ENCODE measurements around the gene GPC6.

Gene GPC6

DNA sequence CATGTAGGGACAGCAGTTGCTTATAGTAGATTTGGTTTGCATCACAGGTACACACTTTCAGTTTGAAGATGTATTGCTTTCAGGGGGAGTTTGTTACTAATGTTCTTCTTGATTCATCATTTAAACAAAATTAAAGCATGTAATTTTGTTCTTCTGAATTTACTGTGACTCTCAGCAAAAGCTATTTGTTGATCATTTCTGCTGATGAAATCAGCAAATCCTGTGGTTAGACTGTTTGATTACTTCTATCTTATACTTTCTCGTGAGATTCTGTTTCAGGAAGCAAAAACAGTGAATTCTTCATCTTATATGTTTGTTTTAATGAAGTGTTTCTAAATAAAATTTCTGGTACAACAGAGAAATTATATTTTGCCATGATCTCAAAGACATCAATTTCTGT lies 497.6 kb downstream of the GPC6 start:
- DNase-seq (ENCODE audit: low read depth) = no peak
- TF ChIP-seq, protein P1, sequence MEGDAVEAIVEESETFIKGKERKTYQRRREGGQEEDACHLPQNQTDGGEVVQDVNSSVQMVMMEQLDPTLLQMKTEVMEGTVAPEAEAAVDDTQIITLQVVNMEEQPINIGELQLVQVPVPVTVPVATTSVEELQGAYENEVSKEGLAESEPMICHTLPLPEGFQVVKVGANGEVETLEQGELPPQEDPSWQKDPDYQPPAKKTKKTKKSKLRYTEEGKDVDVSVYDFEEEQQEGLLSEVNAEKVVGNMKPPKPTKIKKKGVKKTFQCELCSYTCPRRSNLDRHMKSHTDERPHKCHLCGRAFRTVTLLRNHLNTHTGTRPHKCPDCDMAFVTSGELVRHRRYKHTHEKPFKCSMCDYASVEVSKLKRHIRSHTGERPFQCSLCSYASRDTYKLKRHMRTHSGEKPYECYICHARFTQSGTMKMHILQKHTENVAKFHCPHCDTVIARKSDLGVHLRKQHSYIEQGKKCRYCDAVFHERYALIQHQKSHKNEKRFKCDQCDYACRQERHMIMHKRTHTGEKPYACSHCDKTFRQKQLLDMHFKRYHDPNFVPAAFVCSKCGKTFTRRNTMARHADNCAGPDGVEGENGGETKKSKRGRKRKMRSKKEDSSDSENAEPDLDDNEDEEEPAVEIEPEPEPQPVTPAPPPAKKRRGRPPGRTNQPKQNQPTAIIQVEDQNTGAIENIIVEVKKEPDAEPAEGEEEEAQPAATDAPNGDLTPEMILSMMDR (conservative IDR thresholded peaks at IDR 0.05; ENCODE audit: low read depth, low read length) = no peak
- H3K4me3 ChIP-seq (ENCODE audit: low read depth, low read length) = no peak overlapping the region

DNA sequence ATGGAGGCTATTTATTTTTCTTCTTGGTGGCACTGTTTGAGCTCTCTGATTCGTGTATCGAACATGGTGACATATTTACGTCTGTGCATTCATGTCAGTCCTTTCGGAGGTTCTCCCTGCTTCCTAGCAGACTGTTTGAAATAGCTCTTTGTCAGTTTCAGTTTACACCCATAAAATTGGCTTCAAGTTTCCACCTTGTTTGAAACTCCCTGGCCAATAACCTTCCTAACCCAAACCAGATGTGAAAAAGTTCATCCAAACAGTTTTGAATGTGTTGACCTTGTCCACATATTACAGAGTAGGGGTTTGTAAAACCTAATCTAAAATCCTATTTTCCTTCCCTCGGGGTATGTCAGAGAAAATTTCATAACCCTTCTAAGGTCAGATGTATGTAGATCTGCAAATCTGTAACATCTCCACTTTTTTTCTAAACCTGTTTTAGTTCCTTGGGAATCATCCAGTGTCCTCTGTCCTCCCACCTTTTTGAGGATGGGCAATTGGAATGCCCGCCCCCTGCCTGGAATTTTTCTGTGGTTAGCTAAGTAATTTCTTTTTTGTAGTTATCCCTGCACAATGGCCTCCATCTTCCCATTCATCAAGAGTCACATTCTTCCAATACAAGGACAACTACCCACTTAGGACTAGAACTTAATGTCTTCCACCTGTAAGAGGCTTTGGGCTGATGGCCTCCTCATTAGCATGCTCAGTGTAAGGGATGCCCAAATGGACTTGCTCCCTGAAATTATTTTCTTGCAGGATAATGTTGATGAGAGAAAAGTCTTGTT lies 499.8 kb downstream of the GPC6 start:
- no peak overlapping the region for H3K4me3 ChIP-seq (ENCODE audit: low read depth, low read length)
- no peak for DNase-seq (ENCODE audit: low read depth)
- TF ChIP-seq, protein P1 (conservative IDR thresholded peaks at IDR 0.05; ENCODE audit: low read depth, low read length) = no peak

DNA sequence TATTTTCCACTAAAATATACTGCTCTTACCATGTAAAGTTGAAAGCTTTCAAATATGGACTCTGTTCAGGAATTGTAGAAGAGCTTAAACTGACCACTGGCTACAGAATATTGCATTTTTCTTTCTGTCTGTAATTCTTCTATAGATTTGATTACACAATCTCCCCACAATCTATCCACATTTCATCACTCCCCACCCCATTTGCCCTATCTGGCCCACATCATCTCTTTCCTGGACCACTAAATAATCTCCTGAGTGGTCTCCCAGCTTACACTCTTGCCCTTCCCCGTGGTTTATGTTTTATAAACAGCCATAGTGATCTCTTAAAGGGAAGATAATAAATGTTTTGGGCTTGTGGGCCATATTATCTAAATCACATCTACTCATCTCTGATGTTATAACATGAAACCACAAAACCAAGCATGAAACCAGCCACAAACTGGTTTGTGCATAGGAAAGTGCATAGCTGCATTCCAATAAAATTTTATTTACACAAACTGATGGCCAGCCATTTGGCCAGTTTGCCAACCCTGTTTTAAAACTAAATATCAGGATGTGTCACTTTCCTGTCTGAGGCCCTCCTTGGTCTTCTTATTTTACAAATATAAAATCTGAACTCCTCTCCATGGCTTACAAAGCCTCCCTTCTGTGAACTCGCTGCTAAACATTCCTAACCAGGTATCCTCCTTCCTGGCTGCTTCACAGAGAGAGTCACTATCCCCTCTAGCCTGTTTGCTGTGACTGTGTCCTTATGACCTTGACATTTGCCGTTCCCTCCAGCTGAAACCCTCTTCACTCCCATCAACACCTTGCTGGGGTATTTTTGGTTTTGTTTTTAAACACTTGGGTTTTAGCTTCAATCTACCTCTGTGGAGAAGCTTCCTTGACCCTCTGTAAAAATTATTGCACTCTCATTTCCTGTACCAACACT lies 500.9 kb downstream of the GPC6 start:
- no peak overlapping the region for H3K4me3 ChIP-seq (ENCODE audit: low read depth, low read length)
- DNase-seq (ENCODE audit: low read depth) = peak; percentile 67
- TF ChIP-seq, protein P1 (conservative IDR thresholded peaks at IDR 0.05; ENCODE audit: low read depth, low read length) = no peak

DNA sequence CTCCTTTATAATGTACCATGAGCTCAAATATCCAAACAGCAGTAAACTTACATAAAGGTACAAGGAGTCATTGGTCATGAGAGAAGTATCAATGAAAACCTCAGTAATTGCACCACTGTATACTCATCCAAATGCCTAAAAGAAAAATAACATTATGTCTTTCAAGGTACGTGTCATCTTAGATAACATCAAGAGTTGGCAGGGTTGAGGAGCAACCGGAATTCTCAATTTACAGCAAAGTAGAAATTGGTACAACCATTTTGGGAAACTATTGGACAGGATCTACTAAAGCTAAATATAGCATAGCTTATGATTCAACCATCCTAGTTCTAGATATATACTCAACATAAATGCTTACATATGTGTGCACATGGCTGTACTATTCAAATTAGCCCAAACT lies 502.8 kb downstream of the GPC6 start:
- TF ChIP-seq, protein P1 (conservative IDR thresholded peaks at IDR 0.05; ENCODE audit: low read depth, low read length) = no peak
- DNase-seq (ENCODE audit: low read depth) = no peak
- no peak overlapping the region for H3K4me3 ChIP-seq (ENCODE audit: low read depth, low read length)

DNA sequence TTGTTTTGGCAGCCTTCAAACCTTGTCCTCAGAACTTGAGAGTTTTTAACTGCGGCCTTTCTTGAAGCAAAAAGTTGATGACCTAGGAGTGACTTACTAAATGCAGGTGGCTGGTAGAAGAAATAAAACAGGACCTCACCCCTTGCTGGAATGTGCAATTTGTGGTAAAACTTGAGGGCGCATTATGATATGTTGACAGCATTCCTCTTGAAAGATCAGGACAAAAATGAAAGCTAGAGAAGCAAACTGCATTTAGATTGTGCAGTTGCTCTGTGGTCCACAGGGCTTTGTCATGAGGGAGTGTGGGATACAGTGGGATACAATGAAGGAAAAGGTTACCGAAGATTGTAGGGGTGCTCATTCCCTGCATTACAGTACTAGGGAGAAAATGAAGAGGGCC lies 504.2 kb downstream of the GPC6 start:
- TF ChIP-seq, protein P1 (conservative IDR thresholded peaks at IDR 0.05; ENCODE audit: low read depth, low read length) = no peak
- H3K4me3 ChIP-seq (ENCODE audit: low read depth, low read length) = no peak overlapping the region
- DNase-seq (ENCODE audit: low read depth) = peak; percentile 81

DNA sequence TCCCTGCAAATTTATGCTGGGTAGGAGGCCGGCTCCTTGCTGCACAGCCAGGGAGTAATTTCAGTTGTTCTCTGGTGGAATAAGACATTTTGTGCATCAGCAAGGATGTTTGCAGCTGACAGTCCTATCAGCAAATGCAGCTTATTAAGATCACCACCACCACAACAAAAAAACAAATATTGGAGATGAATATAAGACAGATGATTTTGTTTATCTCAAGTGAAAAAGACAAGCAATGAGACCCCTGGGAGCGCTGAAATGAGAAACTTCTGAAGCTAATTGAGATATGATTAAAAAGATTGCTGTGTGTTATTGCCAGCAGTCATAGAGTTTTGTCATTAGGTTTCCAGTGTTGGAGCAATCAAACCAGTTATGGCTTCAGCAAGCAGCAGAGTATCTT lies 505.6 kb downstream of the GPC6 start:
- TF ChIP-seq, protein P1 (conservative IDR thresholded peaks at IDR 0.05; ENCODE audit: low read depth, low read length) = no peak
- H3K4me3 ChIP-seq (ENCODE audit: low read depth, low read length) = no peak overlapping the region
- DNase-seq (ENCODE audit: low read depth) = no peak

All from choroid plexus epithelial cell (primary cell).